ENCODE measurements around the gene PTPRD.

PTPRD gene

GRCh38 chr9:8474937-8475336 lies 2137.9 kb downstream of the PTPRD start:
- Histone ChIP-seq H4K20me1 (ENCODE audit: control insufficient read depth, insufficient read depth, low read depth, low read length) (no peaks in the 10 kb centered on the region), H3K4me1 (ENCODE audit: control insufficient read depth, low read length) (no peaks in the 10 kb centered on the region), H3K9me3 (ENCODE audit: control insufficient read depth, insufficient read depth, low read length) (no peaks in the 10 kb centered on the region), H3K27me3 (ENCODE audit: control insufficient read depth, low read length) (no peaks in the 10 kb centered on the region), H3K36me3 (ENCODE audit: control insufficient read depth, low read length) (no peaks in the 10 kb centered on the region), H3K4me3 (ENCODE audit: low read length) (no peak overlapping the region), H3K9me2 (replicated peaks; ENCODE audit: control insufficient read depth, low read length) (no peaks in the 10 kb centered on the region), H3F3A (ENCODE audit: control insufficient read depth, insufficient read depth) (no peaks in the 10 kb centered on the region), H3K27ac (ENCODE audit: low read depth, low read length) (no peak overlapping the region), H3K4me2 (ENCODE audit: low read length) (no peak overlapping the region), H3K79me2 (ENCODE audit: control insufficient read depth, low read length) (no peaks in the 10 kb centered on the region)
- TF ChIP-seq CTCF (IDR thresholded peaks at IDR 0.05; ENCODE audit: low read depth, low read length, poor library complexity, severe bottlenecking) = no peak
- no peak for TF ChIP-seq EZH2phosphoT487 (IDR thresholded peaks at IDR 0.05; ENCODE audit: borderline replicate concordance, low read length)

DNA sequence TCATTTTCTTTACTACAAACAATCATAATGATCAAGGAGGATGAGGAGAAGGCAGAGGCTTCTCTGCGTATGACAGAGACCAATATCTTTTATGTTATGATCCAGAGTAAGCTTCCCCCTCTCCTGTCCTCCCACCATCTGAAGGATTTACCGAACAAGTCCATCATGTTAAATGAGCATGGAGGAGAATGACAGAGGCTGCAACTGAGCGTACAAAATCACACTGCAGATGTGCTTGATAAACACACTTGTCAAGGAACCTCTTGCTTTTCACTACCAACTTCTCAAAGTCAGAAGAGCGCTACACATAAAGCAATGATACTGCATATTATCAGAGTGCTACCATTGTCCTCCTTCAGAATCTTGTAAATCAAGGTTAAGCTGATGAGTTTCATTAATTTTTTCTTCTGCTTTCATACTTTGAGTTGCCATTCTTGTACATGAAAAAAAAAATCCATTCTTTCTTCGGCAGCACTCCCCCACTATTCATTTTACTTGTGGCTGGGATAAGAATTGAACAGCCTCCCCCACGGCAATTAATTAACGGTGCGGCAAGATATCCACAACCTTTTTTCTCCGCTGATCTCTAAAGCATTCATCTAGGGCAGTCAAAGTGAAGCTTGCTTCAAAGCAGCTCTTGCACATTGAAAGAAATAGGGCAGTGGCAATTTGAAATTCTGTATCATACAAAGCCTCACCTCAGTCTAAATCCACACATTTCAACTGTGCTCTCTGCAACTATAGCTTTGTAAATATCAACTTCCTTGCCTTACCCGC lies 2139.4 kb downstream of the PTPRD start:
- TF ChIP-seq CTCF (IDR thresholded peaks at IDR 0.05; ENCODE audit: low read depth, low read length, poor library complexity, severe bottlenecking) (no peak), EZH2phosphoT487 (IDR thresholded peaks at IDR 0.05; ENCODE audit: borderline replicate concordance, low read length) (no peak)
- Histone ChIP-seq H3K4me3 (ENCODE audit: low read length) (no peak overlapping the region), H3K9me3 (ENCODE audit: control insufficient read depth, insufficient read depth, low read length) (no peaks in the 10 kb centered on the region), H3K79me2 (ENCODE audit: control insufficient read depth, low read length) (no peaks in the 10 kb centered on the region), H3K36me3 (ENCODE audit: control insufficient read depth, low read length) (no peaks in the 10 kb centered on the region), H3K4me2 (ENCODE audit: low read length) (no peak overlapping the region), H3K27me3 (ENCODE audit: control insufficient read depth, low read length) (no peaks in the 10 kb centered on the region), H3F3A (ENCODE audit: control insufficient read depth, insufficient read depth) (no peaks in the 10 kb centered on the region), H3K27ac (ENCODE audit: low read depth, low read length) (no peak overlapping the region), H3K9me2 (replicated peaks; ENCODE audit: control insufficient read depth, low read length) (no peaks in the 10 kb centered on the region), H3K4me1 (ENCODE audit: control insufficient read depth, low read length) (no peaks in the 10 kb centered on the region), H4K20me1 (ENCODE audit: control insufficient read depth, insufficient read depth, low read depth, low read length) (no peaks in the 10 kb centered on the region)

DNA sequence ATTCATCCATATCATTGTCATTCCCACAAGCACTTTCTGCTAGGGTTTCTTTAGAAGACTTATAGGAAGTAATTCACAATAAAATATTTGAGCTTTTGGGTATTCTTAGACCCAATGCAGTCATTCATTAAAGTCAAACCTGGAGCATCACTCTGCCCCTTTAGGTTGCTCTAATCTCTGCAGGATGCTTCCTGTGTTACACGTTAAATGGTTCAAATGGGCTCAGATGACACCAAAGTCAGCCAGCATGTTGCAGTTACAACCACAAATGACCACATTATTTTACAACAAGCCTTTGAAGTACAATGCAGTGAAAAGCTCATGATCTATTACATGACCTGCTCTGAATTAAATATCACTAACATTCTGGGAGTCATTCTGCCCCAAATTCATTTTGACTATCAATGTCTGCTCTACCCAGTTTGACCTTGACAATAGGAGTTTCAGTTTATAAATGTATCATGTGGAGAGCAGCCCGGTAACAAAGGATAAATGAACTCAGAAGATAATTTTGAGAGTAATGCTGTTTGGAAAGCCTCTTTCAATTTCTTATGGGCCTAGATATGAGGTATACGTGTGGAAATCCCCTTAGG lies 2144.7 kb downstream of the PTPRD start:
- H3K4me2 ChIP-seq (ENCODE audit: low read length) = no peak overlapping the region
- no peaks in the 10 kb centered on the region for H4K20me1 ChIP-seq (ENCODE audit: control insufficient read depth, insufficient read depth, low read depth, low read length)
- no peaks in the 10 kb centered on the region for H3K36me3 ChIP-seq (ENCODE audit: control insufficient read depth, low read length)
- TF ChIP-seq EZH2phosphoT487 (IDR thresholded peaks at IDR 0.05; ENCODE audit: borderline replicate concordance, low read length) = no peak
- no peaks in the 10 kb centered on the region for H3K4me1 ChIP-seq (ENCODE audit: control insufficient read depth, low read length)
- H3K9me3 ChIP-seq (ENCODE audit: control insufficient read depth, insufficient read depth, low read length) = no peaks in the 10 kb centered on the region
- H3K27me3 ChIP-seq (ENCODE audit: control insufficient read depth, low read length) = no peaks in the 10 kb centered on the region
- no peaks in the 10 kb centered on the region for H3K79me2 ChIP-seq (ENCODE audit: control insufficient read depth, low read length)
- no peak overlapping the region for H3K27ac ChIP-seq (ENCODE audit: low read depth, low read length)
- H3K4me3 ChIP-seq (ENCODE audit: low read length) = no peak overlapping the region
- H3F3A ChIP-seq (ENCODE audit: control insufficient read depth, insufficient read depth) = no peaks in the 10 kb centered on the region
- H3K9me2 ChIP-seq (replicated peaks; ENCODE audit: control insufficient read depth, low read length) = no peaks in the 10 kb centered on the region

DNA sequence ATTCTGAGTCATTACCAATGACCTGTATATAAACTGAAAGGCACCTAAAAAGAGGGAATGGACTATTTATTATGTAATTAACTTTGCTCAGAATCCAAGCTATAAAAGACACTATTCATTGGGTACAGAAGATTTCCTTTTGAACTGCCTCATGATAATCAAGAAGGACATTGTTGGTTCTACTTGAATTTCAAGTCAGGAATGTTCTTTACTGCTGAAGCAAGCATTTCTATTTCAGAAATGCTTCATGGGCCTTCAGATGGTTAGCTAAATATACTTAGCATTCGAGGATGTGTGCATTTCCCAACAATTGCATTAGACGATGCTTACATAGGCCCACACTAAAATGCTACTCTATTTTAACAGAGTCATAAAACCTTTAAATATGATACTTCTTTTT lies 2155.0 kb downstream of the PTPRD start:
- Histone ChIP-seq H3K27me3 (ENCODE audit: control insufficient read depth, low read length) (no peaks in the 10 kb centered on the region), H3K27ac (ENCODE audit: low read depth, low read length) (no peak overlapping the region), H3K9me3 (ENCODE audit: control insufficient read depth, insufficient read depth, low read length) (no peaks in the 10 kb centered on the region), H3K36me3 (ENCODE audit: control insufficient read depth, low read length) (no peaks in the 10 kb centered on the region), H3K4me1 (ENCODE audit: control insufficient read depth, low read length) (no peaks in the 10 kb centered on the region), H3F3A (ENCODE audit: control insufficient read depth, insufficient read depth) (no peaks in the 10 kb centered on the region), H3K79me2 (ENCODE audit: control insufficient read depth, low read length) (no peaks in the 10 kb centered on the region), H3K4me3 (ENCODE audit: low read length) (no peak overlapping the region), H4K20me1 (ENCODE audit: control insufficient read depth, insufficient read depth, low read depth, low read length) (no peaks in the 10 kb centered on the region), H3K4me2 (ENCODE audit: low read length) (no peak overlapping the region), H3K9me2 (replicated peaks; ENCODE audit: control insufficient read depth, low read length) (no peaks in the 10 kb centered on the region)
- no peak for TF ChIP-seq EZH2phosphoT487 (IDR thresholded peaks at IDR 0.05; ENCODE audit: borderline replicate concordance, low read length)
- TF ChIP-seq CTCF (IDR thresholded peaks at IDR 0.05; ENCODE audit: low read depth, low read length, poor library complexity, severe bottlenecking) = no peak

Data from DOHH2 (cell line).